Measurements from ENCODE around the gene KLK14. TPM values are rescaled to one million over a fixed set of nuclear protein-coding genes. Genes with fewer than 3 reads are reported as not detected.

The KLK14 gene
- total RNA-seq, 2 experiments from 2014 or later = 0.84 TPM; not detected in 1

DNA sequence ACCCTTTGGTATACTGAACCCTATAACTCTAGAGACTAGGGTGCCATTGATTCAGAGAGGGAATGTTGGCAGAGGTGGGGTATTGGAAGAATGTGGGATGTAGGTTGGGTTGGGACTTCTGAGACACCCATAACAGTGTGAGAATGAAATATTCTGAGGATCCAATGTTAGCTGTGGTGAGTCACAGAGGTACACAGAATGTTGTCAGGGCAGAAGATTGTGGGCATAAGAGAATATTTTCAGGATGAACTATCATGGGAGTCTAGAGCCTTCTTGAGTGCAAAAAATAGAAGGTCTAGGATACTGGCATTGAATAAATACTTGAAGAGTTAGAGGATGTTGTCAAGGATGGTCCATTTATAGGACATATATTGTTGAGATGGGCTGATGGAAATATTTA, 26.8 kb downstream of the KLK14 start:
- no peaks in the 10 kb centered on the region for H4K20me1 ChIP-seq (ENCODE audit: insufficient read depth, low read length)
- H3K4me1 ChIP-seq (ENCODE audit: insufficient read depth, low read length, poor library complexity, severe bottlenecking) = no peaks in the 10 kb centered on the region
- H3K36me3 ChIP-seq (ENCODE audit: insufficient read depth, low read length) = no peaks in the 10 kb centered on the region
- H3K79me2 ChIP-seq (ENCODE audit: insufficient read depth, low read depth, low read length) = no peaks in the 10 kb centered on the region
- DNase-seq (ENCODE audit: low spot score) = no peak
- no peak for TF ChIP-seq EZH2phosphoT487 (IDR thresholded peaks at IDR 0.05; ENCODE audit: borderline replicate concordance, low read depth, low read length)
- TF ChIP-seq, protein P1, sequence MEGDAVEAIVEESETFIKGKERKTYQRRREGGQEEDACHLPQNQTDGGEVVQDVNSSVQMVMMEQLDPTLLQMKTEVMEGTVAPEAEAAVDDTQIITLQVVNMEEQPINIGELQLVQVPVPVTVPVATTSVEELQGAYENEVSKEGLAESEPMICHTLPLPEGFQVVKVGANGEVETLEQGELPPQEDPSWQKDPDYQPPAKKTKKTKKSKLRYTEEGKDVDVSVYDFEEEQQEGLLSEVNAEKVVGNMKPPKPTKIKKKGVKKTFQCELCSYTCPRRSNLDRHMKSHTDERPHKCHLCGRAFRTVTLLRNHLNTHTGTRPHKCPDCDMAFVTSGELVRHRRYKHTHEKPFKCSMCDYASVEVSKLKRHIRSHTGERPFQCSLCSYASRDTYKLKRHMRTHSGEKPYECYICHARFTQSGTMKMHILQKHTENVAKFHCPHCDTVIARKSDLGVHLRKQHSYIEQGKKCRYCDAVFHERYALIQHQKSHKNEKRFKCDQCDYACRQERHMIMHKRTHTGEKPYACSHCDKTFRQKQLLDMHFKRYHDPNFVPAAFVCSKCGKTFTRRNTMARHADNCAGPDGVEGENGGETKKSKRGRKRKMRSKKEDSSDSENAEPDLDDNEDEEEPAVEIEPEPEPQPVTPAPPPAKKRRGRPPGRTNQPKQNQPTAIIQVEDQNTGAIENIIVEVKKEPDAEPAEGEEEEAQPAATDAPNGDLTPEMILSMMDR (conservative IDR thresholded peaks at IDR 0.05; ENCODE audit: low read length) = no peak
- no TSS peak for BruUV-seq (replicated peaks)
- ChIA-PET POLR2A (no interaction called here), CTCF (ENCODE audit: unreplicated experiment) (no interaction called here)
- no peak overlapping the region for H2AFZ ChIP-seq (ENCODE audit: low read length)
- H3K9me2 ChIP-seq (ENCODE audit: insufficient read depth, low read length) = no peaks in the 10 kb centered on the region
- no peaks in the 10 kb centered on the region for H3K9me3 ChIP-seq (ENCODE audit: low read length)
- no peak overlapping the region for H3K4me2 ChIP-seq (ENCODE audit: low read length)
- H3K4me3 ChIP-seq (ENCODE audit: low read depth, low read length, poor library complexity, severe bottlenecking) = no peak overlapping the region
- H3K27ac ChIP-seq (ENCODE audit: low read depth, low read length, poor library complexity, severe bottlenecking) = no peak overlapping the region
- intact Hi-C loops (cut with micrococcal nuclease; ENCODE audit: unreplicated experiment) = no loop called here

DNA sequence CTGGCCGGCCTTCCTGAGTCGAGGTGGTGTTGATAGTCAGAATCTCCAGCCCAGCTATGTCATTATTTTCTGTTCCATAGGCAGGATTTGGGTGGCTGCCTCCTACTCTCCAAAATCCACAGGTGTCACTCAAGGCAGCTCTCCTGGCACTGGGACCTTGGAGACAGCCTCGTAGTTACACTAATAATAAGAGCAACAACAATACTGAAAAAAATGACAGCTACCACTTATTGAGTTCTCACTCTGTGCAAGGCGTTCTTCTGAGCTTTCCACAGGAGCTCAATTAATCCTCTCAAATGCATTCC, 35.7 kb downstream of the KLK14 start:
- Histone ChIP-seq H3K4me2 (ENCODE audit: low read length) (no peak overlapping the region), H4K20me1 (ENCODE audit: insufficient read depth, low read length) (no peaks in the 10 kb centered on the region), H3K4me3 (ENCODE audit: low read depth, low read length, poor library complexity, severe bottlenecking) (no peak overlapping the region), H2AFZ (ENCODE audit: low read length) (no peak overlapping the region), H3K27ac (ENCODE audit: low read depth, low read length, poor library complexity, severe bottlenecking) (no peak overlapping the region), H3K4me1 (ENCODE audit: insufficient read depth, low read length, poor library complexity, severe bottlenecking) (no peaks in the 10 kb centered on the region), H3K36me3 (ENCODE audit: insufficient read depth, low read length) (no peaks in the 10 kb centered on the region), H3K79me2 (ENCODE audit: insufficient read depth, low read depth, low read length) (no peaks in the 10 kb centered on the region), H3K9me3 (ENCODE audit: low read length) (no peaks in the 10 kb centered on the region), H3K9me2 (ENCODE audit: insufficient read depth, low read length) (no peaks in the 10 kb centered on the region)
- no peak for DNase-seq (ENCODE audit: low spot score)
- CTCF ChIA-PET (ENCODE audit: unreplicated experiment) = no interaction called here
- intact Hi-C loops (cut with micrococcal nuclease; ENCODE audit: unreplicated experiment) = no loop called here
- TF ChIP-seq, protein P1 (conservative IDR thresholded peaks at IDR 0.05; ENCODE audit: low read length) = no peak
- TF ChIP-seq EZH2phosphoT487 (IDR thresholded peaks at IDR 0.05; ENCODE audit: borderline replicate concordance, low read depth, low read length) = no peak
- POLR2A ChIA-PET = no interaction called here
- no TSS peak for BruUV-seq (replicated peaks)

DNA sequence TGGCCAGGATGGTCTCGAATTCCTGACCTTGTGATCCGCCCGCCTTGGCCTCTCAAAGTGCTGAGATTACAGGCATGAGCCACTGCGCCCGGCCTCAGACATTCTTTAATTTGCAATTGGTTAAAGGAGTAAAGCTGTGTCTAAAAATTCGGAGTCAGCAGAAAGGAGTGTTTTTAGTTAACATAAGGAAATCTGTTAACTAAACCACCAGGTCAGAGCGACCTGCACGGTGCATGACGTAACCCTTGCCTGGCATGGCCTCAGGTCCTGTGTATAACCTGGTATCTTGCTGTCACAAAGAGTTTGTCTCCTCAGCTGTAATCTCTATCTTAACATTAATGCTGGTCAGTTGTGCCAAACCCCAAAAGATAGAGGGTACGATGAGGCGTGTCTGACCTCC, 38.4 kb downstream of the KLK14 start:
- intact Hi-C loops (cut with micrococcal nuclease; ENCODE audit: unreplicated experiment) = no loop called here
- CTCF ChIA-PET (ENCODE audit: unreplicated experiment) = no interaction called here

More for the DNA sequence above, 38.4 kb downstream of the KLK14 start:
- no peaks in the 10 kb centered on the region for H3K79me2 ChIP-seq (ENCODE audit: insufficient read depth, low read depth, low read length)
- no peaks in the 10 kb centered on the region for H3K36me3 ChIP-seq (ENCODE audit: insufficient read depth, low read length)
- no peaks in the 10 kb centered on the region for H3K4me1 ChIP-seq (ENCODE audit: insufficient read depth, low read length, poor library complexity, severe bottlenecking)
- no TSS peak for BruUV-seq (replicated peaks)
- TF ChIP-seq EZH2phosphoT487 (IDR thresholded peaks at IDR 0.05; ENCODE audit: borderline replicate concordance, low read depth, low read length) = no peak
- TF ChIP-seq, protein P1 (conservative IDR thresholded peaks at IDR 0.05; ENCODE audit: low read length) = no peak
- DNase-seq (ENCODE audit: low spot score) = no peak
- H3K9me3 ChIP-seq (ENCODE audit: low read length) = no peaks in the 10 kb centered on the region
- POLR2A ChIA-PET = no interaction called here
- H3K27ac ChIP-seq (ENCODE audit: low read depth, low read length, poor library complexity, severe bottlenecking) = no peak overlapping the region
- H4K20me1 ChIP-seq (ENCODE audit: insufficient read depth, low read length) = no peaks in the 10 kb centered on the region
- H3K9me2 ChIP-seq (ENCODE audit: insufficient read depth, low read length) = no peaks in the 10 kb centered on the region
- no peak overlapping the region for H3K4me3 ChIP-seq (ENCODE audit: low read depth, low read length, poor library complexity, severe bottlenecking)
- H3K4me2 ChIP-seq (ENCODE audit: low read length) = no peak overlapping the region
- H2AFZ ChIP-seq (ENCODE audit: low read length) = no peak overlapping the region

All from OCI-LY7 (cell line).